Suprapubic skin (tissue), 3 donors: Measurements from ENCODE around the gene B3GLCT.

Source experiments
- CTCF ChIP-seq, 2 donors: fragments of 200-600 bp in 1 of 2; fragments of 450-650 bp in 1 of 2; sonication (generic) in 1 of 2; IDR thresholded peaks; one replicate each; pipeline ENCODE4 v1.5.1; 2016 to 2019; ENCODE audit warnings: antibody characterized with exemption in 2 of 2, mild to moderate bottlenecking in 1 of 2, moderate library complexity in 1 of 2
- POLR2AphosphoS5 ChIP-seq, 3 donors: sonication (generic); formaldehyde crosslinking; IDR thresholded peaks; one replicate each; pipeline ENCODE4 v1.6.1; 2017; ENCODE audit warnings: antibody characterized with exemption in 3 of 3

- TF ChIP-seq CTCF (IDR thresholded peaks at IDR 0.05) (no peak), POLR2AphosphoS5 (IDR thresholded peaks at IDR 0.05) (no peak)
Observed at GRCh38 chr13:31274390-31274789, 74.6 kb downstream of the B3GLCT start.
